Measurements from ENCODE around the gene MAPK1. TPM values are rescaled to one million over a fixed set of nuclear protein-coding genes. Genes with fewer than 3 reads are reported as not detected.
A peak's percentile ranks its signal among the peaks of the same experiment; 100 is the strongest.

The MAPK1 gene
- total RNA-seq (2021; ENCODE audit: unreplicated experiment), result 122 TPM
- polyA plus RNA-seq (2012; ENCODE audit: insufficient read length), result 66.1 TPM
- percentile 81 among the genes with signal in this experiment for Bru-seq, nascent RNA
- percentile 78 among the genes with signal in this experiment for BruChase-seq, experiment 1, labeled RNA remaining after a 2-hour chase
- percentile 88 among the genes with signal in this experiment for BruChase-seq, experiment 2, labeled RNA remaining after a 6-hour chase
- long read RNA-seq, full-length matches to known transcripts, result 120 of 254 reads
- long read RNA-seq, partial matches to known transcripts, result 14 of 254 reads
- long read RNA-seq, other reads (novel, unspliced or antisense), result 120 of 254 reads

DNA sequence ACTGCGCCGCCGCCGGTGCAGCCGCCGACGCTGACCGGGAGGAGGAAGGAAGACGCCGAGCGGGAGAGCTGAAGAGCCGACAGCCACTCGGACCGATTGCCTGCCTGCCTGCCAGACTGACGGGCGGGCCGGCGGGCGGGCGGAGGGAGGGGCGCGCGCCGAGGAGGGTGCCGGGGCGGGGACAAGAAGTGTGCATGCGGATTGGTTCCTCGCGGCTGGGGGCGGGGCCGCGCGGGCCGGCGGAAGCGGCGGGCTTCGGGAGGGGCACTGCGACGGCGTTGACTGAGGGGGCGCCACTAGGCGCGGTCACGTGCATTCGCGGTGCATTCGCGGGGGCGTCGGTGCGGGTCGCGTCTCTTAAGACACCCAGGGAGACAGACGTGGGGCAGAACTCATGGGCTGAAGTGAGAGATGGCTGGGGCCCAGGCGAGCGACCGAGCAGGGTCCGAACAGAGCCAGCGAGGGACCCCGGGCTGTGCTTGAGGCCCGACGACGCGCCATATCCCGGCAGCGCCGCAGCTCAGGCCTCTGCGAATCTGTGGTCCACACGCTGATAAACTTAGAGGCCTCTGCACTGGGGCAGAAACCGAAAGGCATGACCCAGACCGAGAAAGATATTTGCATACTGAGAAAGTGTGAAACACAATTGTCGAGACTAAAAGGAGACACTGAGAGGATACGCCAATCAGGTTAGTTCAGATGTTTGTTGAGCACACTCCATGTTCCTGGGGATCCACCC is at the start of gene MAPK1:
Gene MAPK1, minus strand, starts transcription at position 118 of the 739 bp plus-strand sequence. CDS start 205 bp downstream, outside the sequence.
- in situ Hi-C loops (cut with HindIII; ENCODE audit: low pct_unique_long_range_greater_than_20kb, low sequenced_read_pairs), result no loop called here
- Histone ChIP-seq H3K4me1 (ENCODE audit: control insufficient read depth, insufficient read depth, low read length) (peaks cover 17% of the 10 kb centered on the region), H3K36me3 (ENCODE audit: control insufficient read depth, insufficient read depth, low read length) (no peaks in the 10 kb centered on the region; the same call in 1 of the 2 replicates), H3K27me3 (ENCODE audit: control insufficient read depth, insufficient read depth, low read length) (no peaks in the 10 kb centered on the region), H3K9me3 (ENCODE audit: control insufficient read depth, insufficient read depth, low read depth, low read length) (no peaks in the 10 kb centered on the region), H3K4me3 (ENCODE audit: low read depth in 2 of 2, low read length in 2 of 2) (peak within 1 kb of the TSS; percentile 85 to 88), H3K27ac (ENCODE audit: low read length) (peak within 1 kb of the TSS; percentile 90)
- TSS peak; percentile 93 for BruUV-seq (replicated peaks)
- ChIA-PET CTCF (no interaction called here), POLR2A (interaction anchor here (0.7 to 1.3 kb wide), 2 partner anchors 61 to 77 kb away, joined by 4 read pairs; no protein-coding TSS in a partner anchor)
- intact Hi-C loops (cut with micrococcal nuclease; ENCODE audit: unreplicated experiment), result no loop called here
- DNase-seq (ENCODE audit: low read depth, low spot score) (peak; percentile 12), ATAC-seq (peak; percentile 97)
- TF ChIP-seq, protein P1, sequence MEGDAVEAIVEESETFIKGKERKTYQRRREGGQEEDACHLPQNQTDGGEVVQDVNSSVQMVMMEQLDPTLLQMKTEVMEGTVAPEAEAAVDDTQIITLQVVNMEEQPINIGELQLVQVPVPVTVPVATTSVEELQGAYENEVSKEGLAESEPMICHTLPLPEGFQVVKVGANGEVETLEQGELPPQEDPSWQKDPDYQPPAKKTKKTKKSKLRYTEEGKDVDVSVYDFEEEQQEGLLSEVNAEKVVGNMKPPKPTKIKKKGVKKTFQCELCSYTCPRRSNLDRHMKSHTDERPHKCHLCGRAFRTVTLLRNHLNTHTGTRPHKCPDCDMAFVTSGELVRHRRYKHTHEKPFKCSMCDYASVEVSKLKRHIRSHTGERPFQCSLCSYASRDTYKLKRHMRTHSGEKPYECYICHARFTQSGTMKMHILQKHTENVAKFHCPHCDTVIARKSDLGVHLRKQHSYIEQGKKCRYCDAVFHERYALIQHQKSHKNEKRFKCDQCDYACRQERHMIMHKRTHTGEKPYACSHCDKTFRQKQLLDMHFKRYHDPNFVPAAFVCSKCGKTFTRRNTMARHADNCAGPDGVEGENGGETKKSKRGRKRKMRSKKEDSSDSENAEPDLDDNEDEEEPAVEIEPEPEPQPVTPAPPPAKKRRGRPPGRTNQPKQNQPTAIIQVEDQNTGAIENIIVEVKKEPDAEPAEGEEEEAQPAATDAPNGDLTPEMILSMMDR (IDR thresholded peaks at IDR 0.05), result no peak; the same call in 1 of the 2 replicates
- peak; percentile 63; the same call in 1 of the 2 replicates for TF ChIP-seq POLR2AphosphoS5 (IDR thresholded peaks at IDR 0.05; ENCODE audit: low read depth, low read length)

DNA sequence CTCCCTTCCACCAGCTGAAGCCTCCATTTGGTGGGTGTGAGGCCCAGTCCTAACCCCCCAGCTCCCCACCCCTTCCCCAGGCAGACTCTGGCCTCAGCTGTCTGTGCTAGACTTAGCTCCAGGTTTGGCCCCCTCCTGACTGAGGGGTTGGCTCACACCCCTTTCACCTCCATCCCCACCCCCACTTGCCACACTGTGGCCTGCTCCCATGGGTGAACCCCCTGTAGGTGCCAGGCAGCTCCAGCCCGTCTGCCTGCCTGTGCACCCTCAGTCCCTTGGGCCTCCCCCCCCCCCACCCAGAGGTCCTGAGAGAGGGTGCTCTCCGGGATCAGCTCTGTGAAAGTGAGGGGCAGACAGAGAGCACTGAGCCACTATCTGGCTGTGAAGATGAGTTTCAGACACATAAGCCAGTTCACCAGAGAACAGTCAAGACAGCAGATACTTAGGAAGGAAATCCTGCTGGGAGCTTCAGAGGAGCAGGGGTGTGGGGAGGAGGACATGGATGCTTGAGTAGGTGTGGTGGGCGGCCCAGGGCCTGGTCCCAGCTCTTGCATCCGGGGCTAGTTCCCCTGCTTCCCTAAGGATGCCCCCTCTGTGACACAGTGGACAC is 49.0 kb upstream of the MAPK1 start:
- ChIA-PET CTCF (interaction anchor here (0.9 kb wide), 1 partner anchor 22 kb away, joined by 4 read pairs; no protein-coding TSS in a partner anchor), POLR2A (no interaction called here)
- ATAC-seq, result no peak
- in situ Hi-C loops (cut with HindIII; ENCODE audit: low pct_unique_long_range_greater_than_20kb, low sequenced_read_pairs), result no loop called here
- TF ChIP-seq TCF7L2 (IDR thresholded peaks at IDR 0.05; ENCODE audit: low read depth, low read length) (no peak), SIN3A (IDR thresholded peaks at IDR 0.05; ENCODE audit: borderline replicate concordance, insufficient read depth, low read depth, low read length) (no peak)
- Histone ChIP-seq H3K27ac (ENCODE audit: low read length) (no peak overlapping the region), H3K4me1 (ENCODE audit: control insufficient read depth, insufficient read depth, low read length) (no peaks in the 10 kb centered on the region; the same call in 1 of the 2 replicates), H3K36me3 (ENCODE audit: control insufficient read depth, insufficient read depth, low read length) (no peaks in the 10 kb centered on the region), H3K4me3 (ENCODE audit: low read depth in 2 of 2, low read length in 2 of 2) (no peak overlapping the region), H3K9me3 (ENCODE audit: control insufficient read depth, insufficient read depth, low read depth, low read length) (no peaks in the 10 kb centered on the region), H3K27me3 (ENCODE audit: control insufficient read depth, insufficient read depth, low read length) (no peaks in the 10 kb centered on the region)
- DNase-seq (ENCODE audit: low read depth, low spot score), result no peak
- intact Hi-C loops (cut with micrococcal nuclease; ENCODE audit: unreplicated experiment), result no loop called here
- BruUV-seq (replicated peaks), result no TSS peak

DNA sequence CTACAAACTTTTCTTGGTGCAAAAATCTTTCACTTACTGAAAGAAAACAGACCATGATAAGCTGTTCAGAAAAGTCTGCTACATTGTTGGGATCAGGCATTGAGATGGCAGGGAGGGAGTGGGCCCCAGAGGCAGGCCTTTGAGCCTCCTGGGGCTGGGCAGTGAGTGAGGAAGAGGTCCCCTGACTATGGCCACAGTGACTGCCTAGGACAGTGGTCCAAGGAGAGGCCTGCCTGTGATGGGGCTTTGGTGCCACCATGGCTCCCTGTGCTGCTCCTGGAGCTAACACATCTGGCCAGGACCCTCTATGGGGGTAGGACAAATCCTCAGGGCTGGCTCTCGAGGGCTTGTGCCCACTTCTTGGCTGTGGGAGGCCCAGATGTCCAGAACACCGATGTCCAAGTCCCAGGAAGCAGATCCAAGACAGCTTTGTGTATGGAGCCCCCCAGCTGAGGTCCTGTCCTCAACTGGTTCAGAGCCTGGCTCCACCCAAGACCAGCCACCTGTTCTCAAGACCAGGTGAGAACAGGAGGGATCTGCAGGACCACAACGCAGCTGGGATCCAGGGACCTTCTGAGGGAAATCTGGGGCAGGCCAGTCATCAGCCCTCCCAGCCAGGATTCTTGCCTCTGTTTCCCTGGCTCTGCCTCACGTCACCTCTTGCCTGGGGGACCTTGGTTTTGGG is 48.3 kb upstream of the MAPK1 start:
- intact Hi-C loops (cut with micrococcal nuclease; ENCODE audit: unreplicated experiment), result no loop called here
- TF ChIP-seq TCF7L2 (IDR thresholded peaks at IDR 0.05; ENCODE audit: low read depth, low read length), result no peak
- no peak for TF ChIP-seq POLR2AphosphoS5 (IDR thresholded peaks at IDR 0.05; ENCODE audit: low read depth, low read length)
- TF ChIP-seq, protein P1 (IDR thresholded peaks at IDR 0.05), result no peak
- TF ChIP-seq SIN3A (IDR thresholded peaks at IDR 0.05; ENCODE audit: borderline replicate concordance, insufficient read depth, low read depth, low read length), result no peak
- TF ChIP-seq, protein P2, sequence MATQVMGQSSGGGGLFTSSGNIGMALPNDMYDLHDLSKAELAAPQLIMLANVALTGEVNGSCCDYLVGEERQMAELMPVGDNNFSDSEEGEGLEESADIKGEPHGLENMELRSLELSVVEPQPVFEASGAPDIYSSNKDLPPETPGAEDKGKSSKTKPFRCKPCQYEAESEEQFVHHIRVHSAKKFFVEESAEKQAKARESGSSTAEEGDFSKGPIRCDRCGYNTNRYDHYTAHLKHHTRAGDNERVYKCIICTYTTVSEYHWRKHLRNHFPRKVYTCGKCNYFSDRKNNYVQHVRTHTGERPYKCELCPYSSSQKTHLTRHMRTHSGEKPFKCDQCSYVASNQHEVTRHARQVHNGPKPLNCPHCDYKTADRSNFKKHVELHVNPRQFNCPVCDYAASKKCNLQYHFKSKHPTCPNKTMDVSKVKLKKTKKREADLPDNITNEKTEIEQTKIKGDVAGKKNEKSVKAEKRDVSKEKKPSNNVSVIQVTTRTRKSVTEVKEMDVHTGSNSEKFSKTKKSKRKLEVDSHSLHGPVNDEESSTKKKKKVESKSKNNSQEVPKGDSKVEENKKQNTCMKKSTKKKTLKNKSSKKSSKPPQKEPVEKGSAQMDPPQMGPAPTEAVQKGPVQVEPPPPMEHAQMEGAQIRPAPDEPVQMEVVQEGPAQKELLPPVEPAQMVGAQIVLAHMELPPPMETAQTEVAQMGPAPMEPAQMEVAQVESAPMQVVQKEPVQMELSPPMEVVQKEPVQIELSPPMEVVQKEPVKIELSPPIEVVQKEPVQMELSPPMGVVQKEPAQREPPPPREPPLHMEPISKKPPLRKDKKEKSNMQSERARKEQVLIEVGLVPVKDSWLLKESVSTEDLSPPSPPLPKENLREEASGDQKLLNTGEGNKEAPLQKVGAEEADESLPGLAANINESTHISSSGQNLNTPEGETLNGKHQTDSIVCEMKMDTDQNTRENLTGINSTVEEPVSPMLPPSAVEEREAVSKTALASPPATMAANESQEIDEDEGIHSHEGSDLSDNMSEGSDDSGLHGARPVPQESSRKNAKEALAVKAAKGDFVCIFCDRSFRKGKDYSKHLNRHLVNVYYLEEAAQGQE (IDR thresholded peaks at IDR 0.05; ENCODE audit: insufficient read depth in 1 of 2, low read depth in 2 of 2, low read length in 1 of 2), result no peak
- H3K9me3 ChIP-seq (ENCODE audit: control insufficient read depth, insufficient read depth, low read depth, low read length), result no peaks in the 10 kb centered on the region
- ATAC-seq, result no peak
- H3K4me3 ChIP-seq (ENCODE audit: low read depth in 2 of 2, low read length in 2 of 2), result no peak overlapping the region
- no TSS peak for BruUV-seq (replicated peaks)
- no peak for DNase-seq (ENCODE audit: low read depth, low spot score)
- CTCF ChIA-PET, result no interaction called here
- no peak overlapping the region for H3K27ac ChIP-seq (ENCODE audit: low read length)
- H3K27me3 ChIP-seq (ENCODE audit: control insufficient read depth, insufficient read depth, low read length), result no peaks in the 10 kb centered on the region
- in situ Hi-C loops (cut with HindIII; ENCODE audit: low pct_unique_long_range_greater_than_20kb, low sequenced_read_pairs), result no loop called here
- H3K36me3 ChIP-seq (ENCODE audit: control insufficient read depth, insufficient read depth, low read length), result no peaks in the 10 kb centered on the region
- POLR2A ChIA-PET, result no interaction called here
- H3K4me1 ChIP-seq (ENCODE audit: control insufficient read depth, insufficient read depth, low read length), result no peaks in the 10 kb centered on the region; the same call in 1 of the 2 replicates
